HG03280 (cell line): Measurements from ENCODE around the gene KLK2.
"Not testable (repeated sequence)": the region's sequence is repeated elsewhere in the genome, so short reads cannot be mapped to it uniquely, and the experiment has no call there.

Experiments used
- ATAC-seq: cut with Tn5 transposase; IDR thresholded peaks from one replicate; pipeline ENCODE4 v1.9.1; 2021; ENCODE audit warnings: mild to moderate bottlenecking, moderate library complexity; ENCODE audit not compliant: unreplicated experiment

Gene KLK2

DNA sequence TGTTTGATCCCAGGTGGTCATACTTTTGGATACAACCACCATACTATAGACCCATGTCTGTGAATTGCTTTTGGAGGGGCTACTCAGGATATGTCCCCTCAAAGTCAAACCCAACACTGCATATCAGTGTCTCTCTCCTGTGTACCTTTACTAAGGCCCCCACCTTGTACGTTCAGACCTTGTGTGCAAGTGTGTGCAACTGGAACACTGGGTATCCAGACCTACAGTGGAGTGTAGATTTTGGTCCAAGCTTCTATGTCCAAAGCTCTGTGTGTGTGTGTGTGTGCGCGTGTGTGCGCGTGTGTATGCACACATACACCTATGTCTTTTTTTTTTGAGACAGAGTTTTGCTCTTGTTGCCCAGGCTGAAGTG lies 18.0 kb downstream of the KLK2 start:
- no peak for ATAC-seq

DNA sequence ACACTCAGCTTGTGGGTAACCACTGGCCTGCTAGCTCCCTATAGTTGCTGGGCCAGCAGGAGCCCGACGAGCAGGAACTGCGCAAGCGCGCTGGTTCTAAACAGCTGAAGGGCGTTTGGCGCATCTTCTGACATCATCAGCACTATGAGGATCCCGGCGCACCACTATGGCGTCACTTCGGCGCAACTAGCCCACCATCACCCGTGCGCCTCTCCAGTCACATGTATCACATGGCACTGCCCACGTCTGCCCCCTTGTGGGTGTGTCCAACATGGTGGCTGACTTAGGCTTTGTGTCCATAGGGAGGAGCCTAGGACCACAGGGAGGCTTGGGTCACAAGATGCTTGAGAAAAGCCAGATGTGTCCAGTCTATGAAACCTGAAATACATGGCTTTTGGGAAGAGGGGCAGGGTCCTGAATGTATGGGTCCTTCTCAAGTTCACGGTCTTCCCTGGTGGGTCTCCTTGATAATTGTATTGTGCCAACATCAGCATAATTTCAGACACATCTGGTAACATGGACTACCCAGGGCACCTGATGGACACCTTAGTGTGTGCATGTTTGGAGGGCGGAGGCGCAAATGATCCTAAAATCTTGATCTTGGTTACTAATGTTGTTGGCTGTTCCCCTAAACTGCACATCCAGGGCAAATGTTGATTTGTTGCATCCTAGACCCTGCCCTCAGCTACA lies 20.0 kb downstream of the KLK2 start:
- no peak for ATAC-seq

DNA sequence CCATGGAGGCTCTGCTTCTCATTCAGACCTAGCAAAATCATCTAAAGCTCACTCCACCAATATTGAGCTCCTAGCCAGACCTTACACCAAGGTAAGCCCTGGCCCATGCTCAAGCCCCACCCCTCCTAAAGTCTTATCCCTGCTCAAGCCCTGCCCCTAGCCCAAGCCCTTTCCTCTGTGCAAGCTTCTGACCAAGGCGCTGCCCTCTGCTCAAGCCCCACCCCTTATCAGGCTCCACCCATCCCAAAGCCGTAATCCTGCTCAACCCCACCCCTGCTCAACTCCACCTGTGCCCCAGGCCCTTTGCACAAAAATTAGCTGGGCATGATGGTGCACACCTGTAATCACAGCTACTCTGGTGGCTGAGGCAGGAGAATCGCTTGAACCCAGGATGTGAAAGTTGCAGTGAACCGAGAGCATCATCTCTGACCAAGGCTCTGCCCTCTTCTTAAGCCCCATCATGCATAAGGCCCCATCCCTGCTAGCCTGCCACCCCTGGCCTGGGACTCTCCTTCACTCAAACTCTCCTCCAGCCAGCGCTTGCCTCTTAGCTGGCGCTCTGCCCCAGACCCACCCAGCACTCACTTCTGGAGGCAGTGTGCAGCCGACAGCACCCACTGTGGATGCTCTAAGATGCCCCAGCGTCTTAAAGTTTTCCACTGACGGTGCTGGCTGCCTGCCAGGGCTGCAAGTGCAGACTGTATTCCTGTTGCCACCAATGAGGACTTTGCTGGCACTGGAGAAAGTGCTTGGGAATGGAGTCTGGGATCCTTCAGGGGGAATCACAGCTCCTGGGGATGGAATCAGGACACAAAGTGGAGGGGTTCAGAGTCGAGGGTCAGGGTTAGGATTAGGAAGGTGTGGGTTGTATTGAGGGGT lies 21.5 kb downstream of the KLK2 start:
- no peak for ATAC-seq

DNA sequence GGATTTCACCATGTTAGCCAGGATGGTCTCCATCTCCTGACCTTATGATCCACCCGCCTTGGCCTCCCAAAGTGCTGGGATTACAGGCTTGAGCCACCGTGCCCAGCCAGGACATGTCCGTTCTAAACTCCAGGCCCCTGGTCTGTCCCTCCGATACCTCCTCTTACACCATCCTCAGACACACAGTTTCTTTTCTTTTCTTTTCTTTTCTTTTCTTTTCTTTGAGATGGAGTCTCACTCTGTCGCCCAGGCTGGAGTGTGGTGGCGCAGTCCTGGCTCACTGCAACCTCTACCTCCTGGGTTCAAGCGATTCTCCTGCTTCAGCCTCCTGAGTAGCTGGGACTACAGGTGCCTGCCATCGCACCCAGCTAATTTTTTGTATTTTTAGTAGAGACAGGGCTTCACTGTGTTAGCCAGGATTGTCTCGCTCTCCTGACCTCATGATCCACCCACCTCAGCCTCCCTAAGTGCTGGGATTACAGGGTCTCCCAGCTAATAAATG lies 22.9 kb downstream of the KLK2 start:
- not testable (repeated sequence) for ATAC-seq

DNA sequence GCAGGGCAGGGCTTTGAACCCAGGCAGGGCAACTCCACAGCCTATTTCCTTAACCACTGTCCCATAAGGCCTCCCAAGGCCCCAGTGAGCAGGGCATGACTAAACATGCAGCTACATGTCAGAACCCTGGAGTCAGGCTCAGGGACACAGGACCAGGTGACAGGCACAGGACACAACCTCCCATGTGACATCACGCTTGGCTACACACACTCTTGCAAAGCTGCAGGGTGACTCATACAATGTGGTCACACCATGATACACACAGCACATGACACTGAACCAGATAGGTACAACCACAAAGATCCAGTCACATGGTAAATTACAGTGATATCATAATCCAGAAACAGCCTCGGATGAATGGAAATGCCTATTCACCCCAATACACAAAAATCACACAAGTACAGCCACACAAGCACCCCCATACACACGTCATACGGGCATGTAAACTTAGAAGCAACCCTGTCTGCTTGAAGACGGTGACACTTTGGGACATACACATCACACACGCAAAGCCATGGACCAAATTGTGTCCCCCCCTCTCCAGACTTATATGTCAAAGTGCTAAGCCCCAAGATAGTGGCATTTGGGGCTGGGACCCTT lies 23.5 kb downstream of the KLK2 start:
- peak; percentile 82 for ATAC-seq

DNA sequence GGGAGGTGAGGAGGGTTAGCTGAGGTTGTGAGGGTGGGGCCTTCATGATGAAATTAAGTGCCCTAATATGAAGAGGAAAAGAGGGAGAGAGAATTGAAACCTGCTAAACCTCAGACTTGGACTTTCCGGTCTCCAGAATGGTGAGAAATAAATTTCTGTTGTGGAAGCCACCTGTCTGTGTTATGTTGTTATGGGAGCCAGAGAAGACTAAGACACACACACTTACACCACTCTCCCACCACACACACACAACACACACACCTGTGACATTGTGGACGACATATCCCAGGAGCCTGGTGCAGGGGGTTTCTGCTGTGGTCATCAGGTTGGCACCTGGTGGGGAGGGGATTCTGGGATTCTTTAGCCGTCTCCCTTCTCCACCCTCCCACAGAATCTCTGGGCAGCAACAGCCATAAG lies 24.0 kb downstream of the KLK2 start:
- ATAC-seq: peak; percentile 28

DNA sequence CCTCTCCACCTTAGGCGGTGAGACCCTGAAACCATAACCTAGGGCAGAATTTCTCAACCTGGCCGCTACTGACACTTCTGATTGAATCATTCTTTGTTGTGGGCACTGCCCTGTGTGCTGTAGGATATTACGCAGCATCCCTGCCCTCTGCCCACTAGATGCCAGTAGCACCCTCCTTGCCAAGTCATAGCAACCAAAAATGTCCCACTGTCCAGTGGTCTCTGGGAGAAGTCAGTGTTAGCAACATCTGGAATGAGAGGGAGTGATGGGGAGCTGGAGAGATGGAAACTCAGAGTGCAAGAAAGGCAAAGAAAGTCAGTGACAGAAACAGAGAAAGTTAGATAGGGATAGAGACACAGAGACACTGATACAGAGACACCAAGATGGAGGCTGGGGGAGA lies 24.4 kb downstream of the KLK2 start:
- peak; percentile 3 for ATAC-seq

DNA sequence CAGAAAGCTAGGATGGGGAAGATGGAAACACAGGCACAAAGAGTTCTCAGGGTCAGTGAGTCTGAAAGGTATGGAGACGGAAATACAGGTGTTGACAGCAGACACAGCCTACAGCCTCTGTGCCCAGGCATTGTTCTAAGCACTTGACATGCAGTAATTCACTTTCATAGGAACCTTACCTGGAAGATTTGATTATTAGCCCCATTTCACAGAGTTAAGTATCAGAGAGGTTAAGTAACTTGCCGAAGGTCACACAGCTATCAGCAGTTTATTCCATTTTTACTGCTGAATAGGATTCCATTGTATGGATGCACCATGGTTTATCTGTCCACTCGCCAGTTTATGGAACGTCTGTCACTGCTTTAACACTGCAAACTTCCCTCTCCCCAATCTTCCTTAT lies 24.8 kb downstream of the KLK2 start:
- no peak for ATAC-seq

DNA sequence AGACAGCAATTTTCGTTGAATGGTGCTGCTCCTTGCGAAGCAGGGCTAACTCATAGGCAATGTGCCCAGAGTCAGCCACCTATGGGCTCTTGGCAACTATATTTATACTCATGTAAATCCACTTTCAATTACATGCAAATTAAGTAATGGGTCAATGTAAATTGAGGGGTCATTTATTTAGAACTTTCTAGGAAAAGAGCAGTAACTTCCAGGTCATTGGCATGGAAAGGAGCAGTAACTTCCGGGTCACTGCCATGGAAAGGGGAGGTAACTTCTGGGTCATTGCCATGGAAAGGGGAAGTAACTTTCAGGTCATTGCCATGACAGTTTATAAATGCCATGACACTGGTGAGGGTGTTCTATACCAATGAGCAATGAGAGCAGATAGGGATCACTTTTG lies 26.3 kb downstream of the KLK2 start:
- no peak for ATAC-seq

DNA sequence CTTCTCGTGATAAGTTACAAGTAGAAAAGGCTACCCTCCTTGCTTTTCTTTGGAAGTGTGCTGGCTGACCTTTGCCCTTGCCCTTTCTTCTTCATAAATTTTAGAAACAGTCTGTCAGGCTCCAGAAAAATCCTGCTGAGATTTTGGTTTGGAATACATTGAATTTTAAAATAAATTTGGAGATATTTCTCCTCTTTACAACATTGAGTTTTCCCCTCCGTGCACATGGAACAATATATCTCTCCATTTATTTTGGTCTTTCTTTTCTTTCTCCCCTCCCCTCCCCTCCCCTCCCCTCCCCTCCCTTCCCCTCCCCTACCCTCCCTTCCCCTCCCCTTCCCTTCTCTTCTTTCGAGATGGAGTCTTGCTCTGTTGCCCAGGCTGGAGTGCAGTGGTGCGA lies 29.4 kb downstream of the KLK2 start:
- ATAC-seq: no peak

DNA sequence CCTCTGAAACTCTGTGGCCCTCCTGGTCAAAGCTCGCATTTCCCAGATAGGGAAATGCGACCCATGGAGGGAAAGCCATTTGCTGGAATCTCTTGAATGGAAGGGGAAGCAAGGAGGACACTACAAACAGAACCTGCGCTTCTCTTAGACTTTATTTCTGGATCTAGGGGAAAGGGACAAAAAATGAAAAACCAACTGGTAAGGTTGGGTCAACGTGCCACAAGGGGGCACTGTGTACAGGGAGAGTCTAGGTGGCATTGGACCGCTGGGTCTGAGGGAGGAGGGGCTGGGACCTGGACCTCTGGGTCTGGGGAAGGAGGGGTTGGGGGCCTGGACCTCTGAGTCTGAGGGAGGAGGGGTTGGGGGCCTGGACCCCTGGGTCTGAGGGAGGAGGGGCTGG lies 33.0 kb downstream of the KLK2 start:
- no peak for ATAC-seq

DNA sequence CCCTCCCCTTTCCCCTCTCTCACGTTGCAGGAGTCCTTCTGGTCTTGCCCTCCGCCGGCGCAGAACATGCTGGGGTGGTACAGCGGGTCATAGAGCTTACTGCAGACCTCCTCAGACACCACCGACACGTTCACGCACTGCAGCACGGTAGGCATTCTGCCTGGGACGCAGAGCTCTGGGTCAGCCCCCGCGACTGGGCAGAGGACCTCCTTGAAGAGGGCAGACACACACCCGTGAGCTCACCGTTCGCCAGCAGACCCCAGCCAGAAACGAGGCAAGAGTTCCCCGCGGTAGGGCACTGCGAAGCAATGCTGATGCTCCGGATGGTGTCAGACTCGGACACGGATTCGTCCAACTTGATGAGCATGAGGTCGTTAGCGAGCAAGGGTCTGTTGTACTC lies 35.1 kb downstream of the KLK2 start:
- ATAC-seq: no peak

DNA sequence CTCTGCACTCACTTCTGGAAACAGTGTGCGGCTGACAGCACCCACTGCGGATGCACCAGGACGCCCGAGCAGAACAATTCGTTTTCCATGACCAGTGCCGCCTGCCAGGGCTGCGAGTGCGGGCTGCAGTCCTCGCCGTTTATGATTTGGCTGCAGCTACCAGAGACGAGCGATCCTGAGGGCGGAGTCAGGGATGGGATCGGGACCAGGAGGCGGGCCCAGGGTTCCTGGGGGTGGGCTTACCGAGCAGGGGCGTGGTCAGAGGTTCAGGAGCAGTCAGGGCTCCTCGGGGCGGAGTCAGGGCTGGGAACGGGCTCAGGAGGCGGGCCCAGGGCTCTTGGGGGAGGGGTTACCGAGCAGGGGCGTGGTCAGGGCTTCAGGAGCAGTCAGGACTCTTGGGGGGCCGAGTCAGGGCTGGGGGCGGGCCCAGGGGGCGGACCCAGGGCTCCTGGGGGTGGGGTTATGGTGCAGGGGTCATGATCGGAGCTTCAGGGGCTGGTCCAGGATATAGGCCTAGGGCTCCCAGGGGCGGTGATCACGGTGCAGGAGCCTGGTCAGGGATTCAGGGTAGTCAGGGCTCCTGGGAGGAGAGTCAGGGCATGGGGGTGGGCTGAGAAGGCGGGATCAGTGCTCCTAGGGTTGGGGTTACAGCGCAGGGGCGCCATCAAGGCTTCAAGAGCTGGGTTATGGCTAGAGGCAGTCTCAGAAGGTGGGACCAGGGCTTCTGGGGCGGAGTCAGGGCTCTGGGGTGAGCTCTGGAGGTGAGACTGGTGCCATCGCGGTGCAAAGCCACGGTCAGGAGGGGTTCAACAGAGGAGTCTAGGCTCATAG lies 36.2 kb downstream of the KLK2 start:
- no peak for ATAC-seq

DNA sequence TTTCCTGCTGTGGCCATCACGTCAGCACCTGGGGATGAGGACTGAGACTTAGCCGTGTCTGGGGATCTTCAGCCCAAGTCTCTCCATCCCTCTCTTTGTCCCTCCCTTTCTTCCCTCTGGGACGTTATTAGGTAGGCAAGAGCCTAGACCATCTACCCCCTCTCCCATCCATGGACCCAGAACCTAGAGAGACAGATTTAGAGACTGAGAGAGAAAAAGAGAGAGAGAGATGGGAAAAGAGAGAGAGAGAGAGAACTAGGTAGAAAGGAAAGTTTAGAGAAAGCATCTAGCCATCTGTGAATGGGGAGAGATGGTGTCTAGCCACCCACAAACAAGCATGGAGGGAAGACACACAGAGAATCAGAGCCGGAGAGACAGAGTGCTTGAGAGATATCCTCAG lies 37.5 kb downstream of the KLK2 start:
- no peak for ATAC-seq

DNA sequence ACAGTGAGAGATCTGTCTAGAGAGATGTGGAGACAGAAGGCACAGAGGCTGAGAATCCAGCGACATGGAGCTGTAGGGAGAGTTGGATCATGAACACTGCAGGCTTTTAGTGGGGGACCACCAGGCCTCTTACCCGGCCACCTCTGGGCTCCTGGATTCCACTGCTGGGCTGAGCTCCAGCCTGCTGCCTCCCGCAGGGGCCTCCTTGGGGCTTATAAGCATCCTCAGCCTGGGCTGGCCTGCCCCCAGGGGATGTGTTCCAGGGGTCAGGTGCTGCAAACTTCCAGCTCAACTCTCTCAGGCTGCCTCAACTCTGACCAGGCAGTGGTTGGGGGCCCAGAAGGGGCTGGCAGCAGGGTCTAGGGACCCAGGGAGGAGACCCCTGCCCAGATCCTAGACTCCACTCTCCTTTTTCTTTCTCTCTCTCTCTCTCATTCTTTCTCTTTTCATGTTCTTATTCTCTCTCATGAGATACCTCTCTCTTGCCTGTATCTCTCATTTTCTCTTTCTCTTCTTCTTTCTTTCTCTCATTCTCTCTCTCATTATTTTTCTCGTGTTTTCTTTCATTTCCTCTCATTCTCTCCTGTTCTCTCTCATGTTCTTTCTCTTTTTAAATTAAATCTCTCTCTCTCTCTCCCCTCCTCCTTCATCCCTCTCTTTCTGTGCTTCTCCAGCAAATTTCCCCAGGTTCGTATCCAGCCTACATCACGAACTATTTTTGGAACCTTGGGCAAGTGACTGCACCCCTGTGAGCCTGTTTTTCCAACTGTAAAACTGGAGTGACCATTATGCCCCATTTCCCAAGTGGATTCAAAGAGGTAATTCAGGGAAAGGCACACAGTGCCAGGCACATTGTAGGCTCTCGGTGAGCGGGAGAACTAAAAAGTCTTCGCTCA lies 38.2 kb downstream of the KLK2 start, which contains the start of gene KLK4:
Gene KLK4 (minus strand): TSS at position 190 of the 896 bp plus-strand sequence. CDS start 657 bp downstream, outside the sequence.
- no peak for ATAC-seq

DNA sequence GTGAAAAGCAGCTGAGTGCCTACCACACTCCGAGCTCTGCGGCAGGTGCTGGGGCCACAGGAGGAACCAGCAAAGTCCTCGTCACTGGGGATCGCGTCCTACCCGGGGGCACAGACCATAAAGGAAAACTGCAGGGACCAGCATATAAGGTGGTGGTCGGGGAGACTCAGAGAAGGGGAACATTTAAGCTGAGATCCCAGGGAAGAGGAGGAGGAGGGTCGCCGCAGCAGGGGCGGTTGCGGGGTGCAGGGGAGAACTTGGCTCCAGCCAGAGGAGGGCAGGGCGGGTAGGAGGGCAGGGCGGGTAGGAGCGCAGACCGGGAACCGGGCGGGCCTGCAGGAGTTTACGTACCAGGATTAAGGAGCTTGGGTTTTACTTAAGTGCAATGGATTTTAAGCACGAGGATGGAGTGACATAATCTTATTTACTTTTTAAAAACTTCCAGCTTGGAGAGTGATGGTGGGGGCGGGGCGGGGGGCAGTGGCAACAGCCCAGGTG lies 38.9 kb downstream of the KLK2 start:
- no peak for ATAC-seq

DNA sequence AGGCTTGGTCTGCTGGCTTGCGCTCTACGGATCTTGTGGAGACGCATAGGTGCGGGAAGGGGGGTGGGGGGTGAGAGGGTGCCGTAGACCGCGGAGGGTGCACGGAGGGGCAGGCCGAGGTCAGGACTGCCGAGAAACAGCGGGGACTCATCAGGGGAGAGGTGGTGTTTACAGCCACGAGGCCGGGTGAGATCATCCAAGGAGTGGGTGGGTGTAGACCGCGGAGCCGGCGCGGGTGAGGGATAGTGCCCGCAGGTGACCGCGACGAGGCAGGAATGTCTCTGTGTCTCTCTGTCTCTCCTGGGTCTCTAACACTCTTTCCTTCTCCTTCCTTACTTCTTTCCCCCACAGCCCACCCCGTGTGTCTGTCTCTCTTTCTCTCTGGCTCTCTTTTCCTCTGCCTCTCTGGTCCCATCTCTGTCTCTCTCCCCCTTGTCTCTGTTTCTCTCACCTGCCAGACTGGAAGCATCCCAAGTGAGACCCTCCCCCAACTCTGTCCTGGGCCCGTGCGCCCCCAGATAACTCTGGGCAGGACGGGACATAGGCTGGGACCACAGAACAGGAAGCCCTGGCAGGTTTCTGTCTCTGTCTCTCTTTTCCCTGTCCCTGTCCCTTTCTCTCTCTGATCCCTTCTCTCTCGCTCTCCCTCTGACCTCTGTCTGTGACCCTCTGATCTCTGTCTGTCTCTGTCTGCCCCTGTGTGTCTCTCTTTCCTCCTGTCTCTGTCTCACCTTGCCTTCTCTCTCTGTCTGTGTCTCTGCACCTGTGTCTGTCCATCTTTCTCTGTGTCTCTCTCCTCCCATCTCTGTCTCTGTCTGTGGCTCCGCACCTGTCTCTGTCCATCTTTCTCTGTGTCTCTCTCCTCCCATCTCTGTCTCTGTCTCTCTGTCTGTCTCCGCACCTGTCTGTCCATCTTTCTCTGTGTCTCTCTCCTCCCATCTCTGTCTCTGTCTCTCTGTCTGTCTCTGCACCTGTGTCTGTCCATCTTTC lies 39.8 kb downstream of the KLK2 start:
- ATAC-seq: no peak

DNA sequence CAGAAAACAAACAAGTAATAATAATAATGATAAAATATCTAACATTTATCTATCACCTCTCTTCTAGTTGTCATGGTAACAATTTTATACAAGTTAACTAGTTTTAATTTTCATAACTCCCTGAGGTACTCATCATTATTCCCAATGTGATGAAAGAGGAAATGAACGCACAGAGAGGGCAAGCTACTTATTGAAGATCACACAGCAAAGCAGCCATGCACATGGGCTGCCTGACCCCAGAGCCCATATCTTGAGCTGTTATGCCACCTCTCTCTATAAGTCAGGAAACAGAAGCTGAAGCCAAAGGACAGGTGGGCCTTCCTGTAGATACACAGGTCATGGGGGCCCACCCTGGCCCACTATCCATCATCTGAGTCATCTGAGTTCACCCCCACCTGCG lies 42.8 kb downstream of the KLK2 start:
- ATAC-seq: no peak
